ENCODE data around the gene REEP5. TPM values are rescaled to one million over a fixed set of nuclear protein-coding genes. Genes with fewer than 3 reads are reported as not detected.

REEP5 gene
- total and polyA plus RNA-seq, 9 of the 15 experiments (the other 6 are each of a cell fraction or from before 2014, with no cell fraction given): 14.7 to 102 (median 36.0) TPM

DNA sequence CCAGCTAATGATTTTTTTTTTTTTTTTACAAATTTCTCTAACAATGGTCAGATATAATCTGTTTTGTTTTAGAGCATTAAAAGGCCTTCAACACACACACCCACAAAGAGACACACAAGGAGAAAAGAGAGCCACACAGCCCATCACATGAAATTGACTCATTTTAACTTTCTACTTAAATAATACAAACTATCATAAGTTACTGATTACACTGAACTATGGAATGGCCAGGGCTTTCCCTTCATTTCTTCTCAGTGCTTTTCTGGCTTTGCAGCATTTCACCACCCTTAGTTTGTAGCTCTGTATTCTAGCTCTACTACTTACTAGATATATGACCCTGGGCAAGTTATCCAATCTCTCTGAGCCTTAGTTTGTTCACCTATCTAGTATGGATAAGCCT, 13.2 kb downstream of the REEP5 start:
- CTCF ChIA-PET (ENCODE audit: low intra/inter-chr PET ratio): no interaction called here

DNA sequence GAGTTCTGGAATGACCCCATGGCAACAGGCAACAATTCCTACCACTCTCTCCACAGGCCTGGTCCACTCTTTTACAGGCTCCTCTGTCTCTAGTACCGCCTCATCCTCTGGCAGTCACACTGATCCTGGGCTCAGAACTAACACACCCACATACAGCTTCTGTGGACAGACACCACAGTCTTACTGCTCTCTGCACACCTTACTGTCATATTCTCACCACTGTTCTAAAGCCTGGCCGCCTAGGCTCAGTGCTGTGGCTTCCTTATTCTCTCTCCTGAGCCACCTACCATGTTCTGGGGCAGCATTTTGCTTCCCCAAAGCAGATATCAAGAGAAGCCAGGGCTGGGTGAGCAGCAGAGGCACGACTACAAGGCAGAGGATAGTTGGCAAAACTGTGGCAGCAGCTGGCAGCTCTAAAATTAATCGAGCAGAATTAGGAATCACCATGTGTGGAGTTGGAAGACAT, 14.8 kb downstream of the REEP5 start:
- no peak overlapping the region for H3K4me2 ChIP-seq (ENCODE audit: insufficient read depth, low read length)
- H3K79me2 ChIP-seq (ENCODE audit: control insufficient read depth, insufficient read depth, low read length): no peaks in the 10 kb centered on the region
- no peak for DNase-seq (ENCODE audit: extremely low read depth in 1 of 4, low spot score in 3 of 4)
- H3K9me1 ChIP-seq (ENCODE audit: control insufficient read depth, insufficient read depth, low read length): no peaks in the 10 kb centered on the region
- in situ Hi-C loops (cut with MboI) (no loop called here), intact Hi-C loops (cut with micrococcal nuclease) (no loop called here)
- peak overlapping the region in 1 of 2 experiments; percentile 54; a peak in 1 of 4 replicates for H3K9ac ChIP-seq (ENCODE audit: insufficient read depth in 1 of 2, low read depth in 2 of 2, low read length in 2 of 2)
- H3K36me3 ChIP-seq (ENCODE audit: control insufficient read depth, insufficient read depth, low read length): peaks cover 36% of the 10 kb centered on the region
- no peak overlapping the region for H2AFZ ChIP-seq (ENCODE audit: low read depth, low read length)
- WGBS (ENCODE audit: insufficient coverage, low coverage, missing lambda C conversion rate): 81% methylated on average over 4 of the region's 4 CpGs
- no peaks in the 10 kb centered on the region for H3K4me1 ChIP-seq (replicated peaks in 1 of 2; ENCODE audit: control insufficient read depth in 2 of 2, insufficient read depth in 2 of 2, low read length in 2 of 2)
- peak; percentile 69 for ATAC-seq
- no TSS peak for BruUV-seq (replicated peaks)
- POLR2A ChIA-PET: interaction anchor here (1.1 to 1.4 kb wide), 2 partner anchors 11 to 13 kb away, joined by 3 read pairs; no protein-coding TSS in a partner anchor
- H3K9me3 ChIP-seq (replicated peaks; ENCODE audit: control insufficient read depth, insufficient read depth, low read depth, low read length): no peaks in the 10 kb centered on the region
- no peaks in the 10 kb centered on the region for H4K20me1 ChIP-seq (replicated peaks; ENCODE audit: control insufficient read depth, insufficient read depth, low read length)
- TF ChIP-seq PRMT5 (CRISPR knock-in tag; IDR thresholded peaks at IDR 0.05): no peak
- TF ChIP-seq MIER1 (IDR thresholded peaks at IDR 0.05; ENCODE audit: low read depth): no peak
- CTCF ChIA-PET (ENCODE audit: low intra/inter-chr PET ratio): no interaction called here
- no peak overlapping the region for H3K4me3 ChIP-seq
- no peaks in the 10 kb centered on the region for H3K27me3 ChIP-seq (ENCODE audit: control insufficient read depth in 2 of 2, insufficient read depth in 2 of 2, low read length in 2 of 2)
- FAIRE-seq: no peak
- H3K27ac ChIP-seq (ENCODE audit: extremely low read depth, low read depth, low read length): no peak overlapping the region

More for the DNA sequence above, 13.2 kb downstream of the REEP5 start:
- no peak overlapping the region for H3K4me2 ChIP-seq (ENCODE audit: insufficient read depth, low read length)
- no peaks in the 10 kb centered on the region for H3K9me3 ChIP-seq (replicated peaks; ENCODE audit: control insufficient read depth, insufficient read depth, low read depth, low read length)
- H3K27me3 ChIP-seq (ENCODE audit: control insufficient read depth in 2 of 2, insufficient read depth in 2 of 2, low read length in 2 of 2): no peaks in the 10 kb centered on the region
- H3K36me3 ChIP-seq (ENCODE audit: control insufficient read depth, insufficient read depth, low read length): peaks cover 32% of the 10 kb centered on the region
- H4K20me1 ChIP-seq (replicated peaks; ENCODE audit: control insufficient read depth, insufficient read depth, low read length): no peaks in the 10 kb centered on the region
- DNase-seq (ENCODE audit: extremely low read depth in 1 of 4, low spot score in 3 of 4) (no peak), ATAC-seq (no peak), FAIRE-seq (no peak)
- no peaks in the 10 kb centered on the region; the same call in 2 of the 3 replicates for H3K79me2 ChIP-seq (ENCODE audit: control insufficient read depth, insufficient read depth, low read length)
- in situ Hi-C loops (cut with MboI): no loop called here
- H3K9me1 ChIP-seq (ENCODE audit: control insufficient read depth, insufficient read depth, low read length): no peaks in the 10 kb centered on the region
- no peak overlapping the region for H3K27ac ChIP-seq (ENCODE audit: extremely low read depth, low read depth, low read length)
- no peak overlapping the region for H3K4me3 ChIP-seq
- intact Hi-C loops (cut with micrococcal nuclease): no loop called here
- TF ChIP-seq KAT8 (IDR thresholded peaks at IDR 0.05; ENCODE audit: low read depth) (no peak), ZNF311 (CRISPR knock-in tag; IDR thresholded peaks at IDR 0.05) (no peak), CBX5 (IDR thresholded peaks at IDR 0.05; ENCODE audit: borderline replicate concordance, low read depth) (no peak), RBM17 (IDR thresholded peaks at IDR 0.05; ENCODE audit: borderline replicate concordance, low read depth, low read length) (no peak)
- TF ChIP-seq, protein P1, sequence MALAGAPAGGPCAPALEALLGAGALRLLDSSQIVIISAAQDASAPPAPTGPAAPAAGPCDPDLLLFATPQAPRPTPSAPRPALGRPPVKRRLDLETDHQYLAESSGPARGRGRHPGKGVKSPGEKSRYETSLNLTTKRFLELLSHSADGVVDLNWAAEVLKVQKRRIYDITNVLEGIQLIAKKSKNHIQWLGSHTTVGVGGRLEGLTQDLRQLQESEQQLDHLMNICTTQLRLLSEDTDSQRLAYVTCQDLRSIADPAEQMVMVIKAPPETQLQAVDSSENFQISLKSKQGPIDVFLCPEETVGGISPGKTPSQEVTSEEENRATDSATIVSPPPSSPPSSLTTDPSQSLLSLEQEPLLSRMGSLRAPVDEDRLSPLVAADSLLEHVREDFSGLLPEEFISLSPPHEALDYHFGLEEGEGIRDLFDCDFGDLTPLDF (CRISPR knock-in tag; IDR thresholded peaks at IDR 0.05): no peak
- H3K4me1 ChIP-seq (replicated peaks in 1 of 2; ENCODE audit: control insufficient read depth in 2 of 2, insufficient read depth in 2 of 2, low read length in 2 of 2): no peaks in the 10 kb centered on the region
- BruUV-seq (replicated peaks): no TSS peak
- POLR2A ChIA-PET: interaction anchor here (0.6 to 1.5 kb wide), 2 partner anchors 11 to 661 kb away, joined by 3 to 6 read pairs; no protein-coding TSS in a partner anchor
- H3K9ac ChIP-seq (ENCODE audit: insufficient read depth in 1 of 2, low read depth in 2 of 2, low read length in 2 of 2): no peak overlapping the region
- H2AFZ ChIP-seq (ENCODE audit: low read depth, low read length): no peak overlapping the region
